HepG2 (cell line): ENCODE results near the gene TMEM134. TPM values are rescaled to one million over a fixed set of nuclear protein-coding genes. Genes with fewer than 3 reads are reported as not detected.

Source experiments
- ATAC-seq: fragments of 200-7000 bp; cut with Tn5 transposase; 3 replicates; pipeline ENCODE4 v1.9.1; 2020; ENCODE audit warnings: mild to moderate bottlenecking, moderate library complexity
- BruUV-seq: library from RNA; stranded (reverse); fragments of 400-500 nt; replicated peaks from 2 replicates; lab custom pipeline; 2021; lab: Mats Ljungman, UMichigan
- CTCF ChIA-PET: fragments of 300-600 bp; formaldehyde crosslinking; extraction: SDS; loops from one replicate; lab custom pipeline; 2021; ENCODE audit warnings: low total read pairs, inconsistent platforms, low intra/inter-chr PET ratio; lab: Yijun Ruan, JAX
- POLR2A ChIA-PET: fragments of 350-600 bp; sonication (Branson Sonifier 250); formaldehyde crosslinking; loops from one replicate; lab custom pipeline; 2020; ENCODE audit warnings: antibody characterized with exemption, inconsistent platforms; lab: Yijun Ruan, JAX
- DNase-seq: peaks from one replicate; pipeline ENCODE4 v3.0.0-alpha.2; 2015; ENCODE audit warnings: low spot score
- FAIRE-seq: peaks from 3 replicates; lab custom pipeline; 2011; peaks lifted over from hg19 to GRCh38; lab: Jason Lieb, UNC
- H2AFZ ChIP-seq: one replicate; pipeline ENCODE4 v1.6.1; 2011; ENCODE audit warnings: low read length, inconsistent platforms
- H3K27ac ChIP-seq: fragments of 300-600 bp; 3 replicates; pipeline ENCODE4 v1.8.0; 2011; ENCODE audit warnings: mixed run types, mild to moderate bottlenecking, mixed read lengths, low read length, inconsistent platforms; ENCODE audit not compliant: insufficient read depth; ENCODE audit errors: extremely low read length
- H3K27me3 ChIP-seq, 2 experiments: fragments of 200-600 bp in 1 of 2; 2 replicates in 1 of 2; 3 replicates in 1 of 2; pipeline versions ENCODE4 v1.6.0 to v1.8.0; 2011; ENCODE audit warnings: low read length in 2 of 2, mild to moderate bottlenecking in 2 of 2, moderate library complexity in 2 of 2, inconsistent platforms in 1 of 2; ENCODE audit not compliant: insufficient read depth in 2 of 2, control insufficient read depth in 1 of 2
- H3K36me3 ChIP-seq, 2 experiments: fragments of 200-600 bp in 1 of 2; replicated peaks in 1 of 2; 2 replicates in 1 of 2; 3 replicates in 1 of 2; pipeline versions ENCODE4 v1.5.1 to v1.8.0; 2011; ENCODE audit warnings: low read length in 2 of 2, inconsistent platforms in 1 of 2; ENCODE audit not compliant: insufficient read depth in 2 of 2, control insufficient read depth in 1 of 2
- H3K4me1 ChIP-seq: 2 replicates; pipeline ENCODE4 v1.5.1; 2012; ENCODE audit warnings: low read length, inconsistent platforms; ENCODE audit not compliant: insufficient read depth
- H3K4me2 ChIP-seq: 2 replicates; pipeline ENCODE4 v1.6.0; 2011; ENCODE audit warnings: low read depth, low read length, inconsistent platforms
- H3K4me3 ChIP-seq, 3 experiments: fragments of 200-600 bp in 1 of 3; sonication (generic), shearing (Covaris generic) in 1 of 3; replicated peaks in 1 of 3; 2 replicates each; pipeline ENCODE4 v1.5.1; 2011 to 2016; ENCODE audit warnings: low read length in 3 of 3, inconsistent platforms in 2 of 3, low read depth in 2 of 3, mild to moderate bottlenecking in 2 of 3, control low read depth in 1 of 3, mixed read lengths in 1 of 3; ENCODE audit not compliant: insufficient read depth in 1 of 3
- H3K79me2 ChIP-seq: one replicate; pipeline ENCODE4 v1.6.1; 2011; ENCODE audit warnings: low read length, inconsistent platforms; ENCODE audit not compliant: insufficient read depth
- H3K9ac ChIP-seq: 2 replicates; pipeline ENCODE4 v1.6.0; 2011; ENCODE audit warnings: mild to moderate bottlenecking, low read depth, low read length, inconsistent platforms; ENCODE audit not compliant: insufficient read depth
- H3K9me3 ChIP-seq: 2 replicates; pipeline ENCODE4 v1.5.1; 2012; ENCODE audit warnings: mild to moderate bottlenecking, low read length
- H4K20me1 ChIP-seq: 2 replicates; pipeline ENCODE4 v1.6.0; 2011; ENCODE audit warnings: inconsistent platforms, mild to moderate bottlenecking, low read length, moderate library complexity; ENCODE audit not compliant: insufficient read depth
- AGO1 ChIP-seq: fragments of 200-400 bp; formaldehyde crosslinking; IDR thresholded peaks from 2 replicates; pipeline ENCODE4 v1.6.1; 2017; ENCODE audit warnings: mild to moderate bottlenecking, low read depth, low read length, moderate library complexity; ENCODE audit not compliant: poor library complexity, severe bottlenecking
- AGO2 ChIP-seq: fragments of 200-400 bp; formaldehyde crosslinking; optimal IDR thresholded peaks from 2 replicates; pipeline ENCODE3; 2017; ENCODE audit warnings: mild to moderate bottlenecking, low read depth, low read length, moderate library complexity
- CREB1 ChIP-seq, 2 experiments: fragments of 450-650 bp in 1 of 2; IDR thresholded peaks; 2 replicates each; pipeline ENCODE4 v1.6.1; 2016 to 2017; ENCODE audit warnings: control low read depth in 1 of 2, mild to moderate bottlenecking in 1 of 2, missing compliant biosample characterization in 1 of 2, missing genetic modification characterization in 1 of 2
- HMGA1 ChIP-seq: sonication (generic); formaldehyde crosslinking; conservative IDR thresholded peaks from 2 replicates; pipeline ENCODE4 v1.4.0; 2020; ENCODE audit warnings: missing genetic modification reagents
- RBFOX2 ChIP-seq: fragments of 200-400 bp; formaldehyde crosslinking; IDR thresholded peaks from 2 replicates; pipeline ENCODE4 v1.6.1; 2017; ENCODE audit warnings: low read depth, mild to moderate bottlenecking, low read length
- ZBTB33 ChIP-seq: sonication (generic); formaldehyde crosslinking; IDR thresholded peaks from 2 replicates; pipeline ENCODE4 v1.4.0; 2020; ENCODE audit warnings: missing genetic modification reagents
- ZFP37 ChIP-seq: sonication (generic); formaldehyde crosslinking; IDR thresholded peaks from 2 replicates; pipeline ENCODE4 v1.4.0; 2020; ENCODE audit warnings: missing genetic modification reagents, borderline replicate concordance
- ZNF768 ChIP-seq: sonication (generic); formaldehyde crosslinking; IDR thresholded peaks from 2 replicates; pipeline ENCODE4 v1.4.0; 2020; ENCODE audit warnings: missing genetic modification reagents
- ZNF788 ChIP-seq: sonication (generic); formaldehyde crosslinking; IDR thresholded peaks from 2 replicates; pipeline ENCODE4 v1.5.0; 2020; ENCODE audit warnings: mild to moderate bottlenecking, missing genetic modification reagents, borderline replicate concordance
- WGBS: methylation state at CpG from one replicate; pipeline ENCODE4 v1.1.6; 2017; ENCODE audit warnings: low lambda C conversion rate; 5-methylcytosine and 5-hydroxymethylcytosine counted together
- in situ Hi-C: cut with HindIII; loops from 2 replicates; pipeline ENCODE4 v1.10.0; 2017; ENCODE audit warnings: low pct_unique_long_range_greater_than_20kb; ENCODE audit not compliant: extremely low pct_ligation_motif_present
- intact Hi-C: fragments of 100-400 bp; cut with micrococcal nuclease; formaldehyde crosslinking; loops from one replicate; pipeline ENCODE4 v1.10.0; 2022; ENCODE audit not compliant: unreplicated experiment
- polyA plus RNA-seq, 8 experiments: library from polyadenylated mRNA; depleted of rRNA in 3 of 8; stranded (reverse) in 7 of 8; unstranded in 1 of 8; fragments of >200 nt; fragmentation: Illumina TruSeq in 4 of 8; extraction: Trizol in 4 of 8; gene quantifications; 2 replicates each; pipeline versions ENCODE4 v1.2.1 to v1.2.3, GENCODE V29; 2011 to 2016; ENCODE audit warnings: low read depth in 4 of 8, missing spikeins in 1 of 8, mixed read lengths in 1 of 8; ENCODE audit not compliant: insufficient read depth in 1 of 8
- total RNA-seq, 5 experiments: library from RNA; depleted of rRNA; stranded (reverse); fragments of >200 nt; fragmentation: Illumina TruSeq; extraction: Trizol; gene quantifications; 2 replicates each; pipeline ENCODE4 v1.2.3, GENCODE V29; 2016; ENCODE audit warnings: low read depth in 1 of 5

The TMEM134 gene
- total and polyA plus RNA-seq, 2 of the 13 experiments (the other 11 are each of a cell fraction or from before 2014, with no cell fraction given) = 6.9 to 26.9 TPM

GRCh38 chr11:67435727-67436458 lies 33.2 kb downstream of the TMEM134 start:
- no peak overlapping the region for H2AFZ ChIP-seq
- H3K36me3 ChIP-seq = peaks cover 15 to 28% of the 10 kb centered on the region in 2 experiments; a peak in 4 of 5 replicates
- intact Hi-C loops (no loop called here), in situ Hi-C loops (no loop called here)
- no peak for DNase-seq
- H3K4me1 ChIP-seq = no peaks in the 10 kb centered on the region
- FAIRE-seq = no peak
- no TSS peak for BruUV-seq
- TF ChIP-seq ZFP37 (CRISPR knock-in tag) (no peak), HMGA1 (CRISPR knock-in tag) (no peak), AGO1 (peak; percentile 36), RBFOX2 (peak; percentile 71), ZNF788 (CRISPR knock-in tag) (no peak), AGO2 (peak; percentile 88), ZBTB33 (CRISPR knock-in tag) (0 out of 2 replicates have a peak, but pooled peaks have one; percentile 11), ZNF768 (CRISPR knock-in tag) (0 out of 2 replicates have a peak, but pooled peaks have one; percentile 25), CREB1 (IDR thresholded peaks at IDR 0.05) (no peak), CREB1 (CRISPR knock-in tag; IDR thresholded peaks at IDR 0.05) (no peak)
- POLR2A ChIA-PET = no interaction called here
- 89% methylated on average over 2 of the region's 38 CpGs for WGBS
- H3K9ac ChIP-seq = no peak overlapping the region
- no peak overlapping the region for H3K4me2 ChIP-seq
- CTCF ChIA-PET = no interaction called here
- no peak overlapping the region for H3K27ac ChIP-seq
- ATAC-seq = no peak
- no peaks in the 10 kb centered on the region for H3K9me3 ChIP-seq
- H3K27me3 ChIP-seq = no peaks in the 10 kb centered on the region
- no peak overlapping the region for H3K4me3 ChIP-seq
- no peaks in the 10 kb centered on the region for H3K79me2 ChIP-seq
- no peaks in the 10 kb centered on the region for H4K20me1 ChIP-seq
